Panc1 (cell line): Measurements from ENCODE around the gene SPTA1. TPM values are rescaled to one million over a fixed set of nuclear protein-coding genes. Genes with fewer than 3 reads are reported as not detected.

ENCODE experiments used
- ATAC-seq: fragments of 200-7000 bp; cut with Tn5 transposase; 2 replicates; pipeline ENCODE4 v1.9.1; 2020; ENCODE audit warnings: mild to moderate bottlenecking, moderate library complexity
- BruUV-seq: library from RNA; stranded (reverse); fragments of 400-500 nt; replicated peaks from 2 replicates; lab custom pipeline; 2021; lab: Mats Ljungman, UMichigan
- CTCF ChIA-PET: fragments of 300-600 bp; sonication (Branson Sonifier 250); formaldehyde crosslinking; loops from one replicate; lab custom pipeline; 2022; ENCODE audit warnings: antibody characterized with exemption; lab: Charles Lee
- POLR2A ChIA-PET: fragments of 300-600 bp; sonication (Branson Sonifier 250); formaldehyde crosslinking; loops from one replicate; lab custom pipeline; 2022; ENCODE audit warnings: antibody characterized with exemption; lab: Charles Lee
- DNase-seq: peaks from one replicate; pipeline ENCODE4 v3.0.0-alpha.2; 2010; ENCODE audit warnings: low read depth, low spot score
- H3K27ac ChIP-seq: 2 replicates; pipeline ENCODE4 v1.5.1; 2011; ENCODE audit warnings: mild to moderate bottlenecking, low read length, inconsistent platforms
- H3K27me3 ChIP-seq: fragments of 200-500 bp; sonication (Bioruptor generic); 2 replicates; pipeline ENCODE4 v1.6.0; 2014; ENCODE audit warnings: low read length, inconsistent platforms; ENCODE audit not compliant: control insufficient read depth, insufficient read depth
- H3K36me3 ChIP-seq: fragments of 200-500 bp; sonication (Bioruptor generic); 2 replicates; pipeline ENCODE4 v1.5.1; 2014; ENCODE audit warnings: inconsistent platforms, mild to moderate bottlenecking, low read length, moderate library complexity; ENCODE audit not compliant: control insufficient read depth, insufficient read depth
- H3K4me1 ChIP-seq: 2 replicates; pipeline ENCODE4 v1.5.1; 2011; ENCODE audit warnings: inconsistent platforms, mild to moderate bottlenecking, low read length, moderate library complexity; ENCODE audit not compliant: control insufficient read depth, insufficient read depth
- H3K4me3 ChIP-seq, 2 experiments: 2 replicates each; pipeline ENCODE4 v1.5.1; 2011 to 2012; ENCODE audit warnings: low read depth in 2 of 2, low read length in 2 of 2, mild to moderate bottlenecking in 2 of 2, inconsistent platforms in 1 of 2, moderate library complexity in 1 of 2
- H3K9me3 ChIP-seq: fragments of 200-500 bp; sonication (Bioruptor generic); 2 replicates; pipeline ENCODE4 v1.5.1; 2014; ENCODE audit warnings: low read depth, mild to moderate bottlenecking, inconsistent platforms, low read length, moderate library complexity; ENCODE audit not compliant: control insufficient read depth, insufficient read depth
- CTCF ChIP-seq: fragments of 450-650 bp; IDR thresholded peaks from 2 replicates; pipeline ENCODE4 v1.5.1; 2017; ENCODE audit warnings: mild to moderate bottlenecking
- POLR2AphosphoS5 ChIP-seq: IDR thresholded peaks from 2 replicates; pipeline ENCODE4 v1.6.1; 2012; ENCODE audit warnings: mild to moderate bottlenecking, low read depth, low read length, moderate library complexity
- REST ChIP-seq, 2 experiments: IDR thresholded peaks; 2 replicates each; pipeline ENCODE4 v1.6.1; 2011 to 2012; ENCODE audit warnings: low read depth in 2 of 2, control low read depth in 1 of 2, low read length in 1 of 2, mild to moderate bottlenecking in 1 of 2, moderate library complexity in 1 of 2; ENCODE audit not compliant: insufficient read depth in 1 of 2
- SIN3A ChIP-seq: IDR thresholded peaks from 2 replicates; pipeline ENCODE4 v1.6.1; 2012; ENCODE audit warnings: low read depth, mild to moderate bottlenecking, low read length, moderate library complexity, borderline replicate concordance; ENCODE audit not compliant: insufficient read depth
- TCF7L2 ChIP-seq: IDR thresholded peaks from 2 replicates; pipeline ENCODE4 v1.6.1; 2011; ENCODE audit warnings: mild to moderate bottlenecking, low read depth, low read length, inconsistent platforms
- in situ Hi-C: cut with HindIII; loops from 2 replicates; pipeline ENCODE4 v1.10.0; 2016; ENCODE audit warnings: low sequenced_read_pairs, low pct_unique_long_range_greater_than_20kb
- intact Hi-C: fragments of 100-400 bp; cut with micrococcal nuclease; formaldehyde crosslinking; loops from one replicate; pipeline ENCODE4 v1.10.0; 2022; ENCODE audit not compliant: unreplicated experiment
- total RNA-seq: library from RNA; stranded (reverse); gene quantifications from one replicate; pipeline ENCODE4 v1.2.1, GENCODE V29; 2021; ENCODE audit not compliant: unreplicated experiment

SPTA1 gene
- total RNA-seq, 1 experiment from 2014 or later = not detected

DNA sequence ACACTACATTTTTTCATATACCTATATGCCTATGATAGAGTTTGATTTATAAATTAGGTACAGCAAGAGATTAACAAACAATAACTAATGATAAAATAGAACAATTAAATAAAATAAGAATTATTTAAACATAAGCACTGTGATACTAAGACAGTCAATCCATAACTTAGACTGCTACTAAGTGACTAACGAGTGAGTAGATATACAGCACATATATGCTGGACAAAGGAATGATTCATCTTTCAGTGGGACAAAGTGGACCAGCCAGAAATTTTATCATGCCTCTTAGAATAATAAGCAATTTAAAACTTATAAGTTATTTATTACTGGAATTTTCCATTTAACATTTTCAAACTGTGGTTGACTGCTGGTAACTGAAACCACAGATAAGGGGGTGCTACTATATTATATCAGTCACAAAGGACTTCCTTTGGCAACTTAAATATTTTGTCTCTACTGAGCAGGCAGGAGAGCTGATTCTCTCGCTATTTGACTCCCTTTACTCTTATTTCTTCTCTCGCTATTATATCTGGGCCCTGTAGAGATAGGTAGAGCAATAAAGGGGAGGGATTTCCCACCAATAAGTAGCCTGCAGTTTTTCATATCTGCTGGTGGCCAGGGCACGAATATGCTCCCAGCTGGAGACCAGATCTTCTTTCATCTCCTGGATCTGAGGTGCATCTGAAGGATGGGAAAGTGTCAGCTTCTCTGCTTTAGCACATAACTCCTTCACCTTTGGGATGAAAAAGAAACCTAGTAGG is 10.8 kb downstream of the SPTA1 start:
- intact Hi-C loops = no loop called here
- H3K27ac ChIP-seq = no peak overlapping the region

DNA sequence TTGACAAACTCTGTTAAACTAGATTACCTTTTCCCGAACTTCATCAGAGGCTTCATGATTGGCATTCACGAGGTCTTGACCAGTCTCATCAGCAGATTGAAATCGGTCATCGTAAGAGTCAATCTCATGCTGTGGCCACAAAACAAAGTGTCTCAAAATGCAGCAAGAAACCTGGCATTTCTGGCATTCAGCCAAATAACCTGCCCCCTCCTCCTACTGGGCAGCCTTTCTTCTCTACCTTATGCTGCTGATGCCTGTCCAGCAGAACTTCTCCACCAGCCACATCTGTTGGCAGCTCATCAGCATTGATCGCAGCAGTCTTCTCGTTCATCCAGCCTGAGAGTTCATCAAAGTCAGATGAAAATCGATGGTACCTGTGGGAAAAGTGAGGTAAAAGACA is 12.2 kb downstream of the SPTA1 start:
- no peaks in the 10 kb centered on the region for H3K27me3 ChIP-seq
- ChIA-PET CTCF (no interaction called here), POLR2A (no interaction called here)
- H3K4me3 ChIP-seq = no peak overlapping the region
- H3K4me1 ChIP-seq = no peaks in the 10 kb centered on the region
- no peaks in the 10 kb centered on the region for H3K9me3 ChIP-seq
- in situ Hi-C loops = no loop called here
- intact Hi-C loops = no loop called here
- DNase-seq (no peak), ATAC-seq (no peak)
- H3K36me3 ChIP-seq = no peaks in the 10 kb centered on the region
- no peak overlapping the region for H3K27ac ChIP-seq
- no TSS peak for BruUV-seq
- TF ChIP-seq POLR2AphosphoS5 (no peak), SIN3A (no peak), REST (IDR thresholded peaks at IDR 0.05; ENCODE audit: insufficient read depth in 1 of 2, low read depth in 2 of 2, low read length in 1 of 2) (no peak), TCF7L2 (no peak), CTCF (no peak)

More for the DNA sequence above, 10.8 kb downstream of the SPTA1 start:
- BruUV-seq = no TSS peak
- no peak for DNase-seq
- CTCF ChIA-PET = no interaction called here
- POLR2A ChIA-PET = no interaction called here
- no peak for ATAC-seq
- TF ChIP-seq POLR2AphosphoS5 = no peak
- Histone ChIP-seq H3K36me3 (no peaks in the 10 kb centered on the region), H3K4me3 (no peak overlapping the region), H3K27me3 (no peaks in the 10 kb centered on the region), H3K9me3 (no peaks in the 10 kb centered on the region), H3K4me1 (no peaks in the 10 kb centered on the region)
- in situ Hi-C loops = no loop called here

- no peak for TF ChIP-seq SIN3A
- no peak for TF ChIP-seq POLR2AphosphoS5
- no peak for TF ChIP-seq REST (IDR thresholded peaks at IDR 0.05; ENCODE audit: insufficient read depth in 1 of 2, low read depth in 2 of 2, low read length in 1 of 2)
- no peak for TF ChIP-seq TCF7L2
- TF ChIP-seq CTCF = no peak
- H3K27me3 ChIP-seq = no peaks in the 10 kb centered on the region
- CTCF ChIA-PET = no interaction called here
- BruUV-seq = no TSS peak
- in situ Hi-C loops = no loop called here
- no peak overlapping the region for H3K27ac ChIP-seq
- intact Hi-C loops = loop anchor here (10.0 kb wide), 1 partner anchor 329 kb away; no protein-coding TSS in a partner anchor
- no peaks in the 10 kb centered on the region for H3K9me3 ChIP-seq
- ATAC-seq (no peak), DNase-seq (no peak)
- no peaks in the 10 kb centered on the region for H3K36me3 ChIP-seq
- no peaks in the 10 kb centered on the region for H3K4me1 ChIP-seq
- H3K4me3 ChIP-seq = no peak overlapping the region
- POLR2A ChIA-PET = no interaction called here
Observed at GRCh38 chr1:158666037-158666436, 20.5 kb downstream of the SPTA1 start.
